Measurements from ENCODE around the gene CD22.

GRCh38 chr19:35337984-35338296, 9.0 kb downstream of the CD22 start:
- TF ChIP-seq CTCF (IDR thresholded peaks at IDR 0.05; ENCODE audit: insufficient read depth, low read length, poor library complexity, severe bottlenecking) (no peak), EZH2phosphoT487 (conservative IDR thresholded peaks at IDR 0.05; ENCODE audit: low read length) (no peak)

All from SU-DHL-6 (cell line).